Measurements from ENCODE around the gene C6orf136. TPM values are rescaled to one million over a fixed set of nuclear protein-coding genes. Genes with fewer than 3 reads are reported as not detected.

C6orf136 gene
- total and polyA plus RNA-seq, 7 donors, result 7.8 to 60.8 (median 36.7) TPM

DNA sequence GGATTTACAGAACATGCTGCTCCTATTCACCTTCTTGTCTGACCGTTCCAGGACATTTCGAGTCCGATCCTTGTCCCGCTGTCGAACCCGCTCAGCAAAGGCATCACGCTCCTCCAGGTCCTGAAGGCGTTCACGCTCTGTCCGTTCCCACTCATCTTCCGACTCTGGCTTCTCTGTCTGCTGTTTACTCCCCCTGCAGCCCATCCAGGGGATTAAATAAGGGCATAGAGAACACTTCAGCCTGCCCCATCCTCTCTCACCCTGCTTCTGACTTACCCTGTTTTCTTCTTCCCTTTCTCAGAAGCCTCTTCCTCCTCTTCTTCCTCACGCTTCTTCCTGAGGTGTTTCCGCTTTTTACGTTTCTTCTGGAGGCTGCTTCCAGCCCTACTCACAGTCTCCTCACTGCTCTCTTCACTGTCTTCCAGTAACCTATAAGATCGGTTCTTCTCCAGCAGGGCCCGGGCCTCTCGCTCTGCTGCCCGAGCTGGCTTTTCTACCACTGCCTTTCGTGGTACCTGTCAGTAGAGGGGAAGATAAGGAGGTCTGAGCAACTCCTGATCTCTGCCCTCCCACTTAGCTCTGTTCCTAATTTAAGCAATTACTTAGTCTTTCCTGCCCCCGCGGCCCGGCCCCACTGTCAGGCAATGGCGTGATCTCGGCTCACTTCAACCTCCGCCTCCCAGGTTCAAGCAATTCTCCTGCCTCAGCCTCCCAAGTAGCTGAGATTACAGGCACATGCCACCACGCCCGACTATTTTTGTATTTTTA lies 24.0 kb downstream of the C6orf136 start:
- Histone ChIP-seq H3K27ac (no peak overlapping the region), H3K27me3 (no peaks in the 10 kb centered on the region), H3K4me3 (no peak overlapping the region), H3K36me3 (peaks cover 1 to 51% (median 31%) of the 10 kb centered on the region in 4 donors), H3K4me1 (peaks cover 0 to 25% (median 22%) of the 10 kb centered on the region in 4 donors), H3K9me3 (no peaks in the 10 kb centered on the region)
- TF ChIP-seq POLR2AphosphoS5 (IDR thresholded peaks at IDR 0.05) (no peak), POLR2A (IDR thresholded peaks at IDR 0.05) (no peak), EP300 (IDR thresholded peaks at IDR 0.05) (no peak)
- TF ChIP-seq, protein P1, sequence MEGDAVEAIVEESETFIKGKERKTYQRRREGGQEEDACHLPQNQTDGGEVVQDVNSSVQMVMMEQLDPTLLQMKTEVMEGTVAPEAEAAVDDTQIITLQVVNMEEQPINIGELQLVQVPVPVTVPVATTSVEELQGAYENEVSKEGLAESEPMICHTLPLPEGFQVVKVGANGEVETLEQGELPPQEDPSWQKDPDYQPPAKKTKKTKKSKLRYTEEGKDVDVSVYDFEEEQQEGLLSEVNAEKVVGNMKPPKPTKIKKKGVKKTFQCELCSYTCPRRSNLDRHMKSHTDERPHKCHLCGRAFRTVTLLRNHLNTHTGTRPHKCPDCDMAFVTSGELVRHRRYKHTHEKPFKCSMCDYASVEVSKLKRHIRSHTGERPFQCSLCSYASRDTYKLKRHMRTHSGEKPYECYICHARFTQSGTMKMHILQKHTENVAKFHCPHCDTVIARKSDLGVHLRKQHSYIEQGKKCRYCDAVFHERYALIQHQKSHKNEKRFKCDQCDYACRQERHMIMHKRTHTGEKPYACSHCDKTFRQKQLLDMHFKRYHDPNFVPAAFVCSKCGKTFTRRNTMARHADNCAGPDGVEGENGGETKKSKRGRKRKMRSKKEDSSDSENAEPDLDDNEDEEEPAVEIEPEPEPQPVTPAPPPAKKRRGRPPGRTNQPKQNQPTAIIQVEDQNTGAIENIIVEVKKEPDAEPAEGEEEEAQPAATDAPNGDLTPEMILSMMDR (IDR thresholded peaks at IDR 0.05), result no peak
- WGBS, 2 donors, result 93% methylated on average over 27 of the region's 27 CpGs
- intact Hi-C loops (cut with DNase I), result loop anchor here (5.0 kb wide), 1 partner anchor 184 kb away; the partner anchor contains the start of gene HLA-E
- DNase-seq, result no peak

DNA sequence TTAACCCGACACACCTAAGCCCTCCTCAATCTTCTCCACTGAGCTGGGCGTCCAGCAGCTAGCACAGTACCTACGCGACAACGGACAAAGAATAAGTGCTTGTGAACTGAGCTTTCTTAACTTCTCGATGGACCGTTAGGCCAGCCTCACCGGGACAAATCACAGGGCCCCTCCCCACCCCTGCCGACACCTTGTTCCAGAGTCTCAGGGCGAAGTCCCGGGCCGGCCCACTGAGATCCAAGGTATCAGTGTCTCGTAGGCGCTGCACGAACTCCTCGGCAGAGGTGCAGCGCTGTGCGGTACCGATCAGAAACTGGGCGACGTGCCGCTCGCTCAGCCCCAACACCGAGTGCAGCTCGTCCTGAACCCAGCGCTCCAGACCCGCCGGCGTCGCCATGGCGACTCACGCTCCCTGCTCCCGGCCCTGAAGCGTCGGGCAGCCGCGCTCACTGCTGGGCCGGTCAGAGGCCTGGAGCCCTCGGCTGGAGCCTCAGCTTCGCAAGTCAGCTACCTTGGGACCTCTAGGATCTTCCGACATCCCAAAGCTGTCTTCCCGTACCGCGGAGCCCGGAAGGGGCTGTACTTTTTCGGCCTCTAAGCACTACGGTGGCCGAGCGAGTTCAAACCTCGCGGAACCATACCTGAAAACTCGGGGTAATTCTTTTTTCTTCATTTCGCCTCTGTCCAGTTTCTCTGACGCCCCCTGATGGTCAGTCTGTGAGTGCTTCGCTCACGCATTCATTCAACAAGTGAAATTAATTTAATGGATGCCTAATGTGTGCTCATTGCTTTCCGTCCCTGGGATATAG lies 25.7 kb downstream of the C6orf136 start, which contains the start of gene DHX16:
Gene DHX16 (minus strand): TSS at position 562 of the 809 bp plus-strand sequence. CDS start 165 bp downstream, at position 397.
- Histone ChIP-seq H3K27ac (peak within 1 kb of the TSS; percentile 81 to 92 (median 88)), H3K27me3 (no peaks in the 10 kb centered on the region), H3K4me1 (peaks cover 0 to 25% (median 22%) of the 10 kb centered on the region in 4 donors), H3K36me3 (peaks cover 15 to 51% (median 40%) of the 10 kb centered on the region in 4 donors), H3K9me3 (no peaks in the 10 kb centered on the region), H3K4me3 (peak within 1 kb of the TSS; percentile 69 to 93 (median 80))
- 0% methylated on average over 57 of the region's 57 CpGs for WGBS, 2 donors
- peak; percentile 98 for DNase-seq
- TF ChIP-seq, protein P1 (IDR thresholded peaks at IDR 0.05), result peak; percentile 69 to 91 (median 78)
- no peak for TF ChIP-seq EP300 (IDR thresholded peaks at IDR 0.05)
- TF ChIP-seq POLR2AphosphoS5 (IDR thresholded peaks at IDR 0.05), result peak; percentile 55 to 86 (median 82)
- TF ChIP-seq POLR2A (IDR thresholded peaks at IDR 0.05), result peak; percentile 6 to 61
- intact Hi-C loops (cut with DNase I), result loop anchor here (2.0 to 5.0 kb wide), 2 partner anchors 54 to 185 kb away; partner anchors contain the start of gene HLA-E

DNA sequence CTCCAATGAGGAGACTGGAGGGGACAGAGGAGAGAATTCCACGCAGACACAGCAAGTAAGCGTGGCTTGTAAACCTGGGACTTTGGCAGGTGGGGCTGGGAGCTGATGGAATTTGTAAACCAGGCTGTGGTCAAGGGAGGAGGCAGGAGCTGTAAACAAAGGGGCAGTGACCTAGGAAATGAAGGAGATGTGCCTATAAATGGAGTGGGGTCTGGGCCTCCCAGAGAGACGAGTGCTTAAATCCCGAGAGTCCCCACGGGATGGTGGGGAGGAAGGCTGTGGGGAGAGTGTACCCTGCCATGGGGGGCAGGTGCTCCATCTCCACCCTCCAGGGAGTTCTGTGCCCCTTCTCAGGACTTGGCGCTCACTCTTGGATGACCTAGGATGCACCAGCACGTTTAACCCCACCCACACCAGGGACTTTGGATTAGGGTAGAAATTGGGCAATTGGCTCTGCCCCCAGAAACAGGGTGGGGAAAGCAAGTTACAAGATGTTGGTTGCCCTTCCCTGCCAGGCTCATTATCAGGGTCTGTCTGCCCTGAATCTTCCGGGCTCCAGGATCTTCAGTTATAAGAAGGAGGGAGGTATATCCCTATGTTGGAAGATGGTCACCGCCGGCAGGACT lies 29.8 kb downstream of the C6orf136 start:
- Histone ChIP-seq H3K27ac (peak overlapping the region in 1 of 4 donors; percentile 29), H3K27me3 (no peaks in the 10 kb centered on the region), H3K9me3 (no peaks in the 10 kb centered on the region), H3K4me1 (peaks cover 0 to 50% (median 41%) of the 10 kb centered on the region in 4 donors), H3K36me3 (peaks cover 15 to 42% (median 28%) of the 10 kb centered on the region in 4 donors), H3K4me3 (no peak overlapping the region)
- 76 to 81% methylated on average over 10 of the region's 10 CpGs for WGBS, 2 donors
- intact Hi-C loops (cut with DNase I), result no loop called here
- DNase-seq, result no peak
- TF ChIP-seq POLR2AphosphoS5 (IDR thresholded peaks at IDR 0.05), result no peak
- no peak for TF ChIP-seq POLR2A (IDR thresholded peaks at IDR 0.05)
- TF ChIP-seq EP300 (IDR thresholded peaks at IDR 0.05), result no peak
- TF ChIP-seq, protein P1 (IDR thresholded peaks at IDR 0.05), result no peak

DNA sequence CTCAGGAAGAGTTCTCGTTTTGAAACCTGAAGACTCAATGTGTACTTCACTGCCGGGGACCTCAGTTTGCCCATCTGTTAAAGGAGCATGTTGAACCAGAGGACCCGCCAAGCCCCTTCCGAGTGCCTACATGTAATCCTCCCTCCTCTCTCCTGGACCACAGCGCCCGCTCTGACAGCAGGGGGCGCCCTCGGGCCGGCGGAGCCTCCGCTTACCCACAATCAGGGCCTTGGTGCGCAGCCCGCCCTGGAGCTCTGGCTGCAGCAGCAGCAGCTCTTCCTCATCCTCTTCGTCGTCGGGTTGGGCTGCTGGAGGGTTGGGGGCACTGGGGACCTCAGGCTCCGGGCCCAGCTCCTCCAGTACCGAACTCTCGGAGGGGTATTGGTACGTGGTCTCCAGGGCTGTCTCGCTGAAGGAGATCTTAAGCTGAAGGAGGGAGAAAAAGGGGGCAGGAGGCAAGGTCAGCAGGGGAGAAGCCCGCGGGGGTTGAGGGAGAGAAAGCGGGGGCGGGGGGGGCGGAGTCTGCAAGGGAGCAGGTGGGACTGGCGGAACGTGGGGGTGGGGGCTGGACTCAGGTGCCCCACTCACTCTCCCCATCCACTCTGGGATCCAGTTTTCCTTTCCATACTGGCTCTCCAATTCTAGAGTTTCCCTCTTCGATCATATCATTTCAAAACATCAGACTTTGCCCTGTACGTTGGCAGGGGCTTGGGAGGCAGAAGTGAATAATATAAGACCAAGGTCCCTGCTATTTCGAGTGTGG lies 32.2 kb downstream of the C6orf136 start:
- intact Hi-C loops (cut with DNase I), result loop anchor here (1.0 to 2.0 kb wide), 2 partner anchors 43 to 198 kb away; no protein-coding TSS in a partner anchor
- TF ChIP-seq POLR2A (IDR thresholded peaks at IDR 0.05) (no peak), EP300 (IDR thresholded peaks at IDR 0.05) (no peak), POLR2AphosphoS5 (IDR thresholded peaks at IDR 0.05) (peak in 2 of 4 donors; percentile 30 to 40)
- TF ChIP-seq, protein P1 (IDR thresholded peaks at IDR 0.05), result peak; percentile 92 to 98 (median 97)
- Histone ChIP-seq H3K27me3 (no peaks in the 10 kb centered on the region), H3K4me1 (peaks cover 0 to 58% (median 53%) of the 10 kb centered on the region in 4 donors), H3K36me3 (peaks cover 15 to 42% (median 28%) of the 10 kb centered on the region in 4 donors), H3K27ac (peak overlapping the region; percentile 94 to 99 (median 98)), H3K4me3 (peak overlapping the region in 2 of 4 donors; percentile 63 to 79), H3K9me3 (no peaks in the 10 kb centered on the region)
- WGBS, 2 donors, result 9% methylated on average over 31 of the region's 31 CpGs
- peak; percentile 94 for DNase-seq

All from sigmoid colon (tissue), 7 donors.